Aorta (tissue), 5 donors: ENCODE data around the gene VTI1A. TPM values are rescaled to one million over a fixed set of nuclear protein-coding genes. Genes with fewer than 3 reads are reported as not detected.
A peak's percentile ranks its signal among the peaks of the same experiment; 100 is the strongest.
"Not testable (repeated sequence)": the region's sequence is repeated elsewhere in the genome, so short reads cannot be mapped to it uniquely, and the experiment has no call there.

Experiments
- ATAC-seq: fragments of 200-7000 bp; cut with Tn5 transposase; one replicate; pipeline ENCODE4 v1.9.1; 2022; ENCODE audit warnings: moderate library complexity; ENCODE audit not compliant: low FRiP score
- DNase-seq, 2 donors: peaks; one replicate each; pipeline ENCODE4 v3.0.0-alpha.2; 2020
- H3K27ac ChIP-seq, 2 donors: one replicate each; pipeline ENCODE4 v1.5.1; 2013; ENCODE audit warnings: low read length in 2 of 2, mild to moderate bottlenecking in 2 of 2, moderate library complexity in 2 of 2, control low read depth in 1 of 2, inconsistent platforms in 1 of 2, low read depth in 1 of 2
- H3K27me3 ChIP-seq, 2 donors: one replicate each; pipeline ENCODE4 v1.6.1; 2013; ENCODE audit warnings: control low read depth in 1 of 2, low read length in 1 of 2, mild to moderate bottlenecking in 1 of 2, moderate library complexity in 1 of 2; ENCODE audit not compliant: insufficient read depth in 2 of 2, control insufficient read depth in 1 of 2
- H3K36me3 ChIP-seq, 2 donors: one replicate each; pipeline ENCODE4 v1.6.1; 2013; ENCODE audit warnings: control low read depth in 1 of 2, low read length in 1 of 2, mild to moderate bottlenecking in 1 of 2; ENCODE audit not compliant: insufficient read depth in 2 of 2, control insufficient read depth in 1 of 2
- H3K4me1 ChIP-seq, 2 donors: one replicate each; pipeline ENCODE4 v1.6.1; 2013; ENCODE audit warnings: low read length in 2 of 2, control low read depth in 1 of 2, mild to moderate bottlenecking in 1 of 2, moderate library complexity in 1 of 2; ENCODE audit not compliant: insufficient read depth in 2 of 2, control insufficient read depth in 1 of 2
- H3K4me3 ChIP-seq, 2 donors: one replicate each; pipeline ENCODE4 v1.5.1; 2013; ENCODE audit warnings: low read length in 2 of 2, control low read depth in 1 of 2, mild to moderate bottlenecking in 1 of 2
- H3K9me3 ChIP-seq: one replicate; pipeline ENCODE4 v1.6.1; 2013; ENCODE audit warnings: mild to moderate bottlenecking, low read length; ENCODE audit not compliant: control insufficient read depth
- WGBS, 2 donors: extraction: QIAGEN DNeasy Blood & Tissue Kit; methylation state at CpG; one replicate each; pipeline ENCODE4 v1.1.7; 2013; 5-methylcytosine and 5-hydroxymethylcytosine counted together
- intact Hi-C, 2 donors: fragments of 100-400 bp; cut with DNase I; formaldehyde crosslinking; loops; one replicate each; pipeline versions ENCODE4 v1.14.2 to v1.15.0; 2022
- polyA plus RNA-seq, 2 donors: library from polyadenylated mRNA; stranded (reverse); fragments of 200-250 nt; gene quantifications; one replicate each; pipeline ENCODE4 v1.2.3, GENCODE V29; 2013
- total RNA-seq, 2 donors: library from RNA; stranded (reverse); fragmentation: NEBNext Ultra II Directional; extraction: Animal tissue kit (Norgen Biotek cat#: 25700); gene quantifications; one replicate each; pipeline ENCODE4 v1.2.1, GENCODE V29; 2021
- donor health status: healthy with polysubstance abuse.
- donor health status: Bipolar disorder and iron deficiency.
- donor health status: DM: no; HTN: no; CAD: no.
- donor health status: DM: no; HTN: no; CAD: no.
- donor health status: DM: yes; HTN: yes; CAD: no.

VTI1A gene
- total and polyA plus RNA-seq, 4 donors: 8.6 to 43.1 (median 23.2) TPM

- ATAC-seq (no peak), DNase-seq (no peak)
- 92 to 93% methylated on average over 4 of the region's 4 CpGs for WGBS, 2 donors
- H3K27ac ChIP-seq: no peak overlapping the region
- no peaks in the 10 kb centered on the region for H3K27me3 ChIP-seq
- H3K4me1 ChIP-seq: no peaks in the 10 kb centered on the region
- no peak overlapping the region for H3K4me3 ChIP-seq
- H3K36me3 ChIP-seq: peaks cover 0 to 1% of the 10 kb centered on the region in 2 donors
- intact Hi-C loops: no loop called here
- no peaks in the 10 kb centered on the region for H3K9me3 ChIP-seq
Measured at GRCh38 chr10:112461029-112461887, 14.2 kb downstream of the VTI1A start.

DNA sequence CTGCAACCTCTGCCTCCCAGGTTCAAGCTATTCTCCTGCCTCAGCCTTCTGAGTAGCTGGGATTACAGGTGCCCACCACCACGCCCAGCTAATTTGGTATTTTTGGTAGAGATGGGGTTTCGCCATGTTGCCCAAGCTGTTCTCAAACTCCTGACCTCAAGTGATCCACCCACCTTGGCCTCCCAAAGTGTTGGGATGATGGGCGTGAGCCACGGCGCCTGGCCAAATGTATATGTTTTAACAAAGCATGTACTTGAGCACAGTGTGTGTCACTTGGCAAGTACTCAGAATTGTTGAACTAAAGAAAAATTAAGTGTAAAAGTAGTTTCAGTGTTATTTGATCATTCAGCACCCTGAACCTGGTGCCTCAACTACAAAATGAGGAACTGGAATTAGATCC lies 17.1 kb downstream of the VTI1A start:
- H3K4me1 ChIP-seq, H3K27ac ChIP-seq, H3K27me3 ChIP-seq, intact Hi-C loops, H3K4me3 ChIP-seq, ATAC-seq, H3K9me3 ChIP-seq, H3K36me3 ChIP-seq: not testable (repeated sequence)
- WGBS, 2 donors: 91% methylated on average over 5 of the region's 5 CpGs
- peak in 1 of 2 donors; percentile 69 for DNase-seq

DNA sequence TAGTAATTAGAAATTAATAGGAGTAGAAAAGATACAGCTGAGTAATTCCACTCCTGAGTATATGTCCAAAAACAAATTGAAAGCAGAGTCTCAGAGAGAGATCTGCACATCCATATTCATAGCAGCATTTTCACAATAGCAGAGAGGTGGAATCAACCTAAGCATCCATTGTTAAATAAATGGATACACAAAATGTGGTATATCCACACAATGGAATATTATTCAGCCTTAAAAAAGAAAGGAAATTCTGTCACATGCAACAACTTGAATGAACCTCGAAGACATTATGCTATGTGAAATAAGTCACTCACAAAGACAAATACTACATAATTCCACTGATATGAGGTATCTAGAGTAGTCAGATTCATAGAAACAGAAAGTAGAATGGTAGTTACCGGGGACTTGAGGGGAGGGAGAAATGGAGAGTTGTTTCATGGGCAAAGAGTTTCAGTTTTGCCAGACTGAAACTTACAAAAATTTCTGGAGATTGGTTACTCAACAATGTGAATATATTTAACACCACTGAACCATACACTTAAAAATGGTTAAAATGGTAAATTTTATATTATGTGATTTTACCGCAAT lies 18.4 kb downstream of the VTI1A start:
- intact Hi-C loops: no loop called here
- ATAC-seq (no peak), DNase-seq (no peak)
- Histone ChIP-seq H3K4me3 (no peak overlapping the region), H3K4me1 (no peaks in the 10 kb centered on the region), H3K27me3 (no peaks in the 10 kb centered on the region), H3K27ac (no peak overlapping the region), H3K9me3 (no peaks in the 10 kb centered on the region), H3K36me3 (peaks cover 0 to 1% of the 10 kb centered on the region in 2 donors)
- 96 to 97% methylated on average over 3 of the region's 3 CpGs for WGBS, 2 donors

GRCh38 chr10:112466802-112467201 lies 19.8 kb downstream of the VTI1A start:
- 83 to 88% methylated on average over 3 of the region's 3 CpGs for WGBS, 2 donors
- ATAC-seq (no peak), DNase-seq (no peak)
- no peaks in the 10 kb centered on the region for H3K9me3 ChIP-seq
- peaks cover 0 to 1% of the 10 kb centered on the region in 2 donors for H3K36me3 ChIP-seq
- no peak overlapping the region for H3K27ac ChIP-seq
- intact Hi-C loops: no loop called here
- H3K27me3 ChIP-seq: no peaks in the 10 kb centered on the region
- no peak overlapping the region for H3K4me3 ChIP-seq
- H3K4me1 ChIP-seq: no peaks in the 10 kb centered on the region

- Histone ChIP-seq H3K27me3 (no peaks in the 10 kb centered on the region), H3K9me3 (no peaks in the 10 kb centered on the region), H3K4me1 (peaks cover 0 to 3% of the 10 kb centered on the region in 2 donors), H3K4me3 (no peak overlapping the region), H3K36me3 (peaks cover 0 to 1% of the 10 kb centered on the region in 2 donors), H3K27ac (no peak overlapping the region)
- DNase-seq (no peak), ATAC-seq (no peak)
- intact Hi-C loops: no loop called here
- WGBS, 2 donors: 80 to 84% methylated on average over 1 of the region's 1 CpG
Measured at GRCh38 chr10:112467541-112468075, 20.6 kb downstream of the VTI1A start.

- peak overlapping the region in 1 of 2 donors; percentile 75 for H3K27ac ChIP-seq
- WGBS, 2 donors: 16 to 17% methylated on average over 4 of the region's 4 CpGs
- H3K36me3 ChIP-seq: no peaks in the 10 kb centered on the region
- peaks cover 0 to 3% of the 10 kb centered on the region in 2 donors for H3K4me1 ChIP-seq
- H3K27me3 ChIP-seq: no peaks in the 10 kb centered on the region
- no peak for DNase-seq
- H3K4me3 ChIP-seq: no peak overlapping the region
- intact Hi-C loops: no loop called here
- H3K9me3 ChIP-seq: no peaks in the 10 kb centered on the region
- ATAC-seq: peak; percentile 76
Measured at GRCh38 chr10:112471878-112472487, 25.0 kb downstream of the VTI1A start.

DNA sequence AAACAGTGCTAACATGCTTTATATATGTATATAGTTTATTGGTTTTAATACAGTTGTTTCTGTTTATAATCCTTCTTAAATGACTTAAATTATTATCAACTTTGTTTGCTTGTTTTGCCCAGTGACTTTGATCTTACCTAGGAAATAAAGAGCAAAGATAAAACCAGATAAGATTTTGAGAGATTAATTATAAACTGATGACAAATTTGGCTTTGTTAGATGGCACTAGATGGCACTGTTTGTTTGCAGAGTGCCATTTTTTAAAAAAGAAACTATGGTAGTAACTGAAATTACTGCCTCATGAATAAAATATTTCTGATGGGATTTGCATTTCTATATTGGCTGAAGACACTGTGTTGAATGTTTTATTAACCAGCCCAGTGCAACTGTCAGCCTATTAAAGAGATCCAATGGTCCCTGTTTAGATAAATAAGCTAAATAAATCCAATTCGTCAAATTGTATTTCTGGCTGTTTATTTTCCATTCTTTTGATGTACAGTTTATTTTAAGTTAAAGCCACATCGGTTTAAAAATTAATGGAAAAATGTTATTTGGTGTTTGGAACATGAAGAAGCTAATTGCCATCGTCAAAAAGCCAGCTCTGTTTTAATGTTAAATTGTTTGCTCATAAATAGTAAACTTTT lies 28.7 kb downstream of the VTI1A start:
- Histone ChIP-seq H3K4me3 (no peak overlapping the region), H3K4me1 (peaks cover 0 to 3% of the 10 kb centered on the region in 2 donors), H3K9me3 (no peaks in the 10 kb centered on the region), H3K27ac (no peak overlapping the region), H3K27me3 (no peaks in the 10 kb centered on the region), H3K36me3 (no peaks in the 10 kb centered on the region)
- intact Hi-C loops: no loop called here
- WGBS, 2 donors: 75 to 76% methylated on average over 3 of the region's 3 CpGs
- ATAC-seq (no peak), DNase-seq (no peak)

DNA sequence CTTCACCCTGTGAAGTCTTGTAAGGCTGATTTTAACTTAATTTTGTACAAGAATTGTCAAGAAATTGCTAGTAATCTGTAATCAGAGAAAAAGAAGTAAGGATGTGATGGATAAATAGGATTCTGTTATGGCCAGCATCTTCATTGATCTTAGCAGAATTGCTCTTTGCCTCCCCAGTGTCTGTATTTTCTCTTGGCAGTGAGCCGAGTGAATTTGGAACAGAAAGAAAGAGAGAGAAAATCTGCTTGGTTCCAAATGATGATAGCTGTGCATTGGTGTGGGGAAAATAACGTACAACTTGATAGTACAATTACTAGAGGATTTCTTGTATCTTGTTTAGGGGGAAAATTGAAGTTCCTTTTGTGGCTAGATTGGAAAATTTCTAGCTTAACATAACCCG lies 34.6 kb downstream of the VTI1A start:
- no peaks in the 10 kb centered on the region for H3K4me1 ChIP-seq
- DNase-seq: no peak
- WGBS, 2 donors: 83 to 88% methylated on average over 3 of the region's 3 CpGs
- H3K36me3 ChIP-seq: no peaks in the 10 kb centered on the region
- no peaks in the 10 kb centered on the region for H3K9me3 ChIP-seq
- ATAC-seq: no peak
- H3K27me3 ChIP-seq: no peaks in the 10 kb centered on the region
- H3K4me3 ChIP-seq: no peak overlapping the region
- H3K27ac ChIP-seq: no peak overlapping the region
- intact Hi-C loops: no loop called here
